KMS-11 (cell line): ENCODE results near the gene C2orf74.

Experiments used
- H2AFZ ChIP-seq: fragments of 200-600 bp; sonication (generic); 2 replicates; pipeline ENCODE4 v1.6.1; 2016; ENCODE audit warnings: antibody characterized with exemption, mixed run types, low read depth
- H3K27ac ChIP-seq: fragments of 200-600 bp; sonication (generic); 2 replicates; pipeline ENCODE4 v1.6.1; 2016; ENCODE audit warnings: mild to moderate bottlenecking, mixed run types
- H3K27me3 ChIP-seq: fragments of 200-600 bp; sonication (generic); 2 replicates; pipeline ENCODE4 v1.6.1; 2017; ENCODE audit warnings: mild to moderate bottlenecking, low read depth, mixed run types, moderate library complexity; ENCODE audit not compliant: insufficient read depth
- H3K36me3 ChIP-seq: fragments of 200-600 bp; sonication (generic); 2 replicates; pipeline ENCODE4 v1.6.1; 2017; ENCODE audit warnings: mild to moderate bottlenecking, mixed run types; ENCODE audit not compliant: insufficient read depth
- H3K4me1 ChIP-seq: fragments of 200-600 bp; sonication (generic); 2 replicates; pipeline ENCODE4 v1.6.1; 2016; ENCODE audit warnings: mild to moderate bottlenecking, low read depth, mixed run types; ENCODE audit not compliant: poor library complexity, severe bottlenecking
- H3K4me2 ChIP-seq: fragments of 200-600 bp; sonication (generic); 2 replicates; pipeline ENCODE4 v1.7.0; 2016; ENCODE audit warnings: mild to moderate bottlenecking, mixed run types
- H3K4me3 ChIP-seq: fragments of 200-600 bp; sonication (generic); IDR thresholded peaks from 2 replicates; pipeline ENCODE4 v1.6.1; 2017; ENCODE audit warnings: low read depth, low read length, mixed read lengths; ENCODE audit not compliant: insufficient read depth
- H3K79me2 ChIP-seq: fragments of 200-600 bp; sonication (generic); 2 replicates; pipeline ENCODE4 v1.6.1; 2016; ENCODE audit warnings: low read depth, mixed run types; ENCODE audit not compliant: insufficient read depth
- H3K9ac ChIP-seq: fragments of 200-600 bp; sonication (generic); 2 replicates; pipeline ENCODE4 v1.6.1; 2016; ENCODE audit warnings: mild to moderate bottlenecking, mixed run types
- H4K20me1 ChIP-seq: fragments of 200-600 bp; sonication (generic); 2 replicates; pipeline ENCODE4 v1.6.1; 2016; ENCODE audit warnings: mild to moderate bottlenecking, mixed run types; ENCODE audit not compliant: insufficient read depth
- CTCF ChIP-seq: fragments of 200-600 bp; sonication (generic); conservative IDR thresholded peaks from 2 replicates; pipeline ENCODE4 v1.6.1; 2017; ENCODE audit warnings: low read depth, mild to moderate bottlenecking, antibody characterized with exemption, low read length, moderate library complexity, mixed read lengths

Gene C2orf74

GRCh38 chr2:61210332-61210981 is 48.5 kb downstream of the C2orf74 start:
- H3K79me2 ChIP-seq: no peaks in the 10 kb centered on the region
- no peak overlapping the region for H3K4me3 ChIP-seq
- no peak for TF ChIP-seq CTCF
- no peaks in the 10 kb centered on the region for H3K27me3 ChIP-seq
- H3K27ac ChIP-seq: no peak overlapping the region
- H3K36me3 ChIP-seq: no peaks in the 10 kb centered on the region; the same call in 1 of the 2 replicates
- no peak overlapping the region for H3K4me2 ChIP-seq
- no peaks in the 10 kb centered on the region for H4K20me1 ChIP-seq
- no peak overlapping the region for H2AFZ ChIP-seq
- H3K9ac ChIP-seq: no peak overlapping the region
- H3K4me1 ChIP-seq: no peaks in the 10 kb centered on the region

- no peak for TF ChIP-seq CTCF
Measured at GRCh38 chr2:61214171-61214570, 52.2 kb downstream of the C2orf74 start.

More at GRCh38 chr2:61214171-61214570, 52.2 kb downstream of the C2orf74 start:
- Histone ChIP-seq H4K20me1 (no peaks in the 10 kb centered on the region), H3K27me3 (no peaks in the 10 kb centered on the region), H3K27ac (no peak overlapping the region), H3K4me3 (no peak overlapping the region), H3K4me2 (no peak overlapping the region), H3K36me3 (no peaks in the 10 kb centered on the region), H3K9ac (no peak overlapping the region), H2AFZ (no peak overlapping the region), H3K4me1 (no peaks in the 10 kb centered on the region), H3K79me2 (no peaks in the 10 kb centered on the region)
